OCI-LY7 (cell line): ENCODE results near the gene ZNF581. TPM values are rescaled to one million over a fixed set of nuclear protein-coding genes. Genes with fewer than 3 reads are reported as not detected.

Experiments used
- BruUV-seq: library from RNA; stranded (reverse); fragments of 400-500 nt; replicated peaks from 2 replicates; lab custom pipeline; 2021; lab: Mats Ljungman, UMichigan
- CTCF ChIA-PET: fragments of 300-600 bp; sonication (Branson Sonifier 250); formaldehyde crosslinking; loops from one replicate; lab custom pipeline; 2022; ENCODE audit warnings: antibody characterized with exemption; ENCODE audit not compliant: unreplicated experiment; lab: Charles Lee
- POLR2A ChIA-PET: fragments of 300-600 bp; sonication (Branson Sonifier 250); formaldehyde crosslinking; loops from one replicate; lab custom pipeline; 2022; ENCODE audit warnings: antibody characterized with exemption; lab: Charles Lee
- DNase-seq: peaks from one replicate; pipeline ENCODE4 v3.0.0-alpha.2; 2015; ENCODE audit warnings: low spot score
- H2AFZ ChIP-seq: fragments of 200-600 bp; sonication (generic), shearing (Covaris generic); 2 replicates; pipeline ENCODE4 v1.6.1; 2014; ENCODE audit warnings: mild to moderate bottlenecking, antibody characterized with exemption, low read length, moderate library complexity
- H3K27ac ChIP-seq: fragments of 200-600 bp; sonication (generic); 2 replicates; pipeline ENCODE4 v1.5.1; 2014; ENCODE audit warnings: mixed run types, low read depth, mild to moderate bottlenecking, moderate library complexity, low read length, inconsistent platforms; ENCODE audit not compliant: poor library complexity, severe bottlenecking
- H3K36me3 ChIP-seq: fragments of 200-600 bp; sonication (generic); 2 replicates; pipeline ENCODE4 v1.6.1; 2014; ENCODE audit warnings: mild to moderate bottlenecking, antibody characterized with exemption, low read length, moderate library complexity, mixed read lengths; ENCODE audit not compliant: insufficient read depth
- H3K4me1 ChIP-seq: fragments of 200-600 bp; sonication (generic); 2 replicates; pipeline ENCODE4 v1.5.1; 2014; ENCODE audit warnings: mild to moderate bottlenecking, low read length; ENCODE audit not compliant: insufficient read depth, poor library complexity, severe bottlenecking
- H3K4me2 ChIP-seq: fragments of 200-600 bp; sonication (generic); 2 replicates; pipeline ENCODE4 v1.6.1; 2014; ENCODE audit warnings: mild to moderate bottlenecking, low read length
- H3K4me3 ChIP-seq: fragments of 200-600 bp; sonication (generic); 2 replicates; pipeline ENCODE4 v1.5.1; 2014; ENCODE audit warnings: mild to moderate bottlenecking, low read depth, low read length; ENCODE audit not compliant: poor library complexity, severe bottlenecking
- H3K79me2 ChIP-seq: fragments of 200-600 bp; sonication (generic); 2 replicates; pipeline ENCODE4 v1.6.1; 2016; ENCODE audit warnings: low read depth, mild to moderate bottlenecking, low read length, moderate library complexity, mixed read lengths; ENCODE audit not compliant: insufficient read depth
- H3K9me2 ChIP-seq: fragments of 200-600 bp; sonication (generic); 2 replicates; pipeline ENCODE4 v1.6.1; 2016; ENCODE audit warnings: mild to moderate bottlenecking, low read length, mixed read lengths; ENCODE audit not compliant: insufficient read depth
- H3K9me3 ChIP-seq: fragments of 200-600 bp; sonication (generic); 2 replicates; pipeline ENCODE4 v1.6.1; 2014; ENCODE audit warnings: mild to moderate bottlenecking, mixed run types, low read length, mixed read lengths
- H4K20me1 ChIP-seq: fragments of 200-600 bp; sonication (generic); 2 replicates; pipeline ENCODE4 v1.6.1; 2014; ENCODE audit warnings: mild to moderate bottlenecking, antibody characterized with exemption, low read length, moderate library complexity, mixed read lengths; ENCODE audit not compliant: insufficient read depth
- EZH2phosphoT487 ChIP-seq: fragments of 200-600 bp; sonication (generic); IDR thresholded peaks from 2 replicates; pipeline ENCODE4 v1.6.1; 2018; ENCODE audit warnings: low read depth, borderline replicate concordance, mild to moderate bottlenecking, mixed run types, antibody characterized with exemption, low read length, moderate library complexity, mixed read lengths
- intact Hi-C: fragments of 100-400 bp; cut with micrococcal nuclease; formaldehyde crosslinking; loops from one replicate; pipeline ENCODE4 v1.10.0; 2022; ENCODE audit not compliant: unreplicated experiment
- total RNA-seq, 2 experiments: library from RNA; depleted of rRNA in 1 of 2; stranded (reverse); fragments of >200 nt in 1 of 2; shearing (Covaris generic) in 1 of 2; gene quantifications; 2 replicates each; pipeline ENCODE4 v1.2.3, GENCODE V29; 2014 to 2022
- TF ChIP-seq, protein P1 (sequence below): fragments of 200-600 bp; sonication (generic); conservative IDR thresholded peaks from 2 replicates; pipeline ENCODE4 v1.5.1; 2014; ENCODE audit warnings: mild to moderate bottlenecking, antibody characterized with exemption, low read length, moderate library complexity, mixed read lengths

Gene ZNF581
- total RNA-seq, 2 experiments from 2014 or later: 39.7 to 44.5 TPM

GRCh38 chr19:55675661-55676354, 32.4 kb downstream of the ZNF581 start:
- Histone ChIP-seq H3K4me3 (peak overlapping the region; percentile 95), H4K20me1 (no peaks in the 10 kb centered on the region; the same call in 1 of the 2 replicates), H3K9me2 (no peaks in the 10 kb centered on the region), H3K36me3 (peaks cover 86% of the 10 kb centered on the region), H3K9me3 (no peaks in the 10 kb centered on the region), H3K4me1 (peaks cover 57% of the 10 kb centered on the region), H3K4me2 (peak overlapping the region; percentile 92), H2AFZ (no peak overlapping the region), H3K27ac (peak overlapping the region; percentile 97), H3K79me2 (peaks cover 80% of the 10 kb centered on the region)
- no peak for TF ChIP-seq EZH2phosphoT487
- TF ChIP-seq, protein P1, sequence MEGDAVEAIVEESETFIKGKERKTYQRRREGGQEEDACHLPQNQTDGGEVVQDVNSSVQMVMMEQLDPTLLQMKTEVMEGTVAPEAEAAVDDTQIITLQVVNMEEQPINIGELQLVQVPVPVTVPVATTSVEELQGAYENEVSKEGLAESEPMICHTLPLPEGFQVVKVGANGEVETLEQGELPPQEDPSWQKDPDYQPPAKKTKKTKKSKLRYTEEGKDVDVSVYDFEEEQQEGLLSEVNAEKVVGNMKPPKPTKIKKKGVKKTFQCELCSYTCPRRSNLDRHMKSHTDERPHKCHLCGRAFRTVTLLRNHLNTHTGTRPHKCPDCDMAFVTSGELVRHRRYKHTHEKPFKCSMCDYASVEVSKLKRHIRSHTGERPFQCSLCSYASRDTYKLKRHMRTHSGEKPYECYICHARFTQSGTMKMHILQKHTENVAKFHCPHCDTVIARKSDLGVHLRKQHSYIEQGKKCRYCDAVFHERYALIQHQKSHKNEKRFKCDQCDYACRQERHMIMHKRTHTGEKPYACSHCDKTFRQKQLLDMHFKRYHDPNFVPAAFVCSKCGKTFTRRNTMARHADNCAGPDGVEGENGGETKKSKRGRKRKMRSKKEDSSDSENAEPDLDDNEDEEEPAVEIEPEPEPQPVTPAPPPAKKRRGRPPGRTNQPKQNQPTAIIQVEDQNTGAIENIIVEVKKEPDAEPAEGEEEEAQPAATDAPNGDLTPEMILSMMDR: no peak
- no TSS peak for BruUV-seq
- intact Hi-C loops: loop anchor here (5.0 kb wide), 2 partner anchors 131 to 156 kb away; partner anchors contain the start of gene NLRP11
- DNase-seq: peak; percentile 28
- ChIA-PET POLR2A (no interaction called here), CTCF (no interaction called here)

DNA sequence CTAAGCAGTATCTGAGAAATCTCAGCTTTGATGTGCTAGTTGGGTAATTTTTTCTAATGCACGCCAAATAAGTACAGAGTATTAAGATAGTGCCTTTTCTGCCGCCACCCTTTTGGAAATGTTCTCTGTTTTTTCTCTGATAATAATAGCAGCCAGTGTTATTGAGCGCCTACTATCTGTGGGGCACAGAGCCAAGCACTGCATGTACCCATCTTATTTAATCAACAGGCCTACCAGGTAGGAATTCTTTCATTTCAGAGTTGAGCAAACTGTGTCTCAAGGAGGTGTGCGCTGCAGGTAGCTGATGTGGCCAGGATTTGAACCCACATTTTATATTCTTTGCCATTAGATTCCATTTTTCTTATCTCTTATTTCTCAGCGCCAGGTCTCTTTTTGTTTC, 32.9 kb downstream of the ZNF581 start:
- POLR2A ChIA-PET: interaction anchor here (2.3 kb wide), 1 partner anchor 19 kb away, joined by 6 read pairs; no protein-coding TSS in a partner anchor
- peaks cover 59% of the 10 kb centered on the region for H3K4me1 ChIP-seq
- H3K9me3 ChIP-seq: no peaks in the 10 kb centered on the region
- H3K36me3 ChIP-seq: peaks cover 86% of the 10 kb centered on the region
- peak overlapping the region; percentile 95 for H3K4me3 ChIP-seq
- peak; percentile 34 for DNase-seq
- intact Hi-C loops: loop anchor here (5.0 kb wide), 2 partner anchors 131 to 156 kb away; partner anchors contain the start of gene NLRP11
- TF ChIP-seq, protein P1: peak; percentile 66
- no peak for TF ChIP-seq EZH2phosphoT487
- CTCF ChIA-PET: no interaction called here
- H3K79me2 ChIP-seq: peaks cover 80% of the 10 kb centered on the region
- BruUV-seq: TSS peak; percentile 61
- peak overlapping the region; percentile 92 for H3K4me2 ChIP-seq
- H4K20me1 ChIP-seq: no peaks in the 10 kb centered on the region; the same call in 1 of the 2 replicates
- H3K27ac ChIP-seq: peak overlapping the region; percentile 97
- H2AFZ ChIP-seq: no peak overlapping the region
- H3K9me2 ChIP-seq: no peaks in the 10 kb centered on the region
